NCI-H146 treated with DMSO at 0.1 percent for 48 hours (cell line): ENCODE data around the gene AACS.
"Not testable (repeated sequence)": the region's sequence is repeated elsewhere in the genome, so short reads cannot be mapped to it uniquely, and the experiment has no call there.

ENCODE experiments used
- DNase-seq: peaks from one replicate; lab custom pipeline; 2025; ENCODE audit not compliant: unreplicated experiment; lab: John Stamatoyannopoulos, UW

AACS gene

DNA sequence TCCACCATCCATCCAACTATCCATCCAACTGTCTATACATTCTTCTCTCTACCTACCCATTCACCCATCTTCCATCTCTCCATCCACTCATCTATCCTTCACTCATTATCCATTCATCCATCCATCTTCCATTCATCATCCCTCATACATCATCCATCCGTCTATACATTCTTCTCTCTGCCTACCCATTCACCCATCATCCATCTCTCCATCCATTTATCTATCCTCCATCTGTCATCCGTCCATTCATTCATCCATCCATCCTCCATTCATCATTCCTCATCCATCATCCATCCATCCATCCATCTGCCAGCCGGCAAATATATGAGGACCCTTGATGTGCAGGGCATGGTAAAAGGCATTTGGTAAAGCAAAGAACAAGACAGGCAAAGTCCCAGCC is 25.2 kb downstream of the AACS start:
- no peak for DNase-seq

DNA sequence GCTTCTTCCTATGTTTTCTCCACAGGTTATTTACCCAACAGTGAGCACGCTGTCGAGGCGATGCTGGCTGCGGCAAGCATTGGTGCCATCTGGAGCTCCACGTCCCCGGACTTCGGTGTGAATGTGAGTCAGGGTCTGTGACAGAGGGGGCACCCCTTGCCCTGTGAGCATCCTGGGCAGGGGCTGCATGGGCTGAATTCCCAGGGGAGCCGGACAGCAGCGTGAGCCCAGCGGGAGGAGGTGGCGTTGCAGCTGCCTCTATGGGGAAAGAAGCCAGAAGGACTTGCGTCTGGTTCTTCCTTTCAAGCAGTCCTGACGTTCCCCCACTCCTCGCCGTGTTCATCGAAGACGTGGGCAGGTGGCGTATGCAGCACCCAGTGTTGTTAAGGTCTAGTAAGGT is 26.2 kb downstream of the AACS start:
- DNase-seq: no peak

DNA sequence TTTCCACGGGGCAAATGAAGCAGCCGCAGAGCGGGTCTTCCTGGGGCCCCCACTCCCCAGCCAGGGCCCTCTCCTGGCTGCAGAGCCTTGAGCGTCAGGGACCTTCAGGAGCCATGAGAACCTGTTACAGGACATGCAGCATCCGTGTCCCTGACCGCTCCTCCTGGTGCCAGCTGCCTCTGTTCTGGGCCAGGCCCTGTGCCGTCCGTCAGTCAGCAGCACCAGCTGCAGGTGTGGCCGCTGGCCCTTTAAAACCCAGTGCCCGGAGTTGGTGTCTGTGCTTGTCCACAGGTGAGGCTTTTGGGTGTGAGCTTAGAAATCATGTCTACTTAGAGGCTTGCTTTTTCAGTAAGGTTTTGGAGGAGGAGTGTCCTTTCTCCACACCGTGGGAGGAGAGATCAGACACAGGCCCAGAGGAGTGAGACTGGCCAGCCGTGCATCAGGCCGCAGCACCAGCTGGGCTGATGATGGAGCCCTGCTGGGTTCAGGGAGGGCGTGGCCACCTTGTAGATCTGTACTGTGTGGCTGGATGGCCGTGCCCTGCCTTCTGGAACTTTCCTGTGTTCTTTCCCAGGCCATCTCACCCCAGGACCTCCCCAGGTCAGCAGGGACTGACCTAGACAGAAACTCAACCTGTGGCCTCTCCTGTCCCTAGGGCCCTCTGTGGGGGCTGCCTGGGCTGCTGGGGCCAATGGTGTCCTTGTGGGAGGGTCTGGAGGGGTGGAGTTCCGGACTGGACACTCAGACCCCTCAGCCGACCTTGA is 27.1 kb downstream of the AACS start:
- no peak for DNase-seq

GRCh38 chr12:125092872-125093680 is 27.8 kb downstream of the AACS start:
- no peak for DNase-seq

DNA sequence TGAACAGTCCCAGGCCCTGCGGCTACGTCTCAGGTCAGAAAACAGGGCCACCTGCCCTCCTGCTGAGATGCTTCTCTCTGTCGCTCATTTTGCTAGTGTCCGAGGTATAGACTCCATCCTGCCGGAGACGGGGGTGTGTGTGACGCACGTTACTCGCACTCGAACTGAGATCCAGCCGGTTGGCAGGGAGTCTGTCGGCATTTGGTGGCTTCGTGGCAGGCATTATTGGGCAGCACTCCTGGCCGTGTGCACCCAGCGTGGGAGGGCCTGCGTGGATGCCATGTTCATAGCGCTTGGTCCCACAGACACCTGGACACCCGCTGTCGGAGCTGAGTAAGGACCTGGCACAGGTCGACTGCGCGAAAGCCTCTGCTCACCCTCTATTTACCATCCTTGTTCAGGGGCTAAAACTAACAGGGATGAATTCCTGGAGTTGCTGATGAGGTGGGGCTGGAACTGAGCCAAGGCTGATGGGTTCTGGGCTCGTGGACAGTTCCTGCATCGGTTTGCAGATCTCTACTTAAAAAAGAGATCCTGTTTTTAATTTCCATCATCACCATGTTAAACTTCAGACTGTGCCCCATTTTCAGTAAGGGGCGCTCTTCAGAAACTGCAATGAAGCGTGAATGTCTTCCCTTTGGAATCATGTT is 28.6 kb downstream of the AACS start:
- no peak for DNase-seq

DNA sequence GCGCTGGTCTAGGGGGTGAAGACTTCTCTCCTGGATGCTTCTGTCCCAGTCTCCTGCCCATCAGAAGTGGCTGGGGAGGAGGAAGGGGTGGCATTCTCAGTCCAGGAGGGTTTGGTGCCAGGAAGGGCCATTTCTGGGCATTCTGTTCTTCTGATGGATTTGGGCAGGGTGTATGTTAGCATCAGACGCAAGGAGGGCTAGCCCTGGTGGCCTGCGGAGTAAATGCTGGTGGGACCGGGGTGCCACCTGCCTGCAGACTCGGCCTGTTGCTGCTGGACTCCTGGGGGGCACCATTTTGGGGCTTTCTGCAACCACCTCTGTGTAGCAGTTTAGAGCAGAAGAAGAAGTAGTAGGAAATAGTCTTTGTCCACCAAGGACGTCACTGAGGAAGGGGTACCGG is 31.7 kb downstream of the AACS start:
- no peak for DNase-seq

DNA sequence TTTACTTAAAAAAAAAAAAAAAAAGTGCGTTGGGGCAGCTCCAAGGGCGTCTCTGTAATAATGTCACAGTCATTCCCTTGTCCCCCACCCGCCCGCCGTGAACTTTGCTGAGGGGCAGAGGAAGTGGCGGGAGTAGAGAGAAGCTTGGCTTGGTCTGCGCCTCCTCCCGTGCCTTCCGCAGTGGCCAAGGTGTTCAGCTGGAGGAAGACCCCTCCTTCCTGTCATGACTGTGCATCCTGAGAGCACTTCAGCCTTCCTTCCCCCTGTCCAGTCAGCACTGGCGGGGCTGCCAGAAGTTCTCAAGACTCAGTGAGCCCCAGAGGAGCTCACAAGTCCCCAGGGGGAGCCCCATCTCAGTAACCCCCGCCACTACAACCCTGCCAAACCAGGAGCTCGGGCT is 32.2 kb downstream of the AACS start:
- DNase-seq: no peak

DNA sequence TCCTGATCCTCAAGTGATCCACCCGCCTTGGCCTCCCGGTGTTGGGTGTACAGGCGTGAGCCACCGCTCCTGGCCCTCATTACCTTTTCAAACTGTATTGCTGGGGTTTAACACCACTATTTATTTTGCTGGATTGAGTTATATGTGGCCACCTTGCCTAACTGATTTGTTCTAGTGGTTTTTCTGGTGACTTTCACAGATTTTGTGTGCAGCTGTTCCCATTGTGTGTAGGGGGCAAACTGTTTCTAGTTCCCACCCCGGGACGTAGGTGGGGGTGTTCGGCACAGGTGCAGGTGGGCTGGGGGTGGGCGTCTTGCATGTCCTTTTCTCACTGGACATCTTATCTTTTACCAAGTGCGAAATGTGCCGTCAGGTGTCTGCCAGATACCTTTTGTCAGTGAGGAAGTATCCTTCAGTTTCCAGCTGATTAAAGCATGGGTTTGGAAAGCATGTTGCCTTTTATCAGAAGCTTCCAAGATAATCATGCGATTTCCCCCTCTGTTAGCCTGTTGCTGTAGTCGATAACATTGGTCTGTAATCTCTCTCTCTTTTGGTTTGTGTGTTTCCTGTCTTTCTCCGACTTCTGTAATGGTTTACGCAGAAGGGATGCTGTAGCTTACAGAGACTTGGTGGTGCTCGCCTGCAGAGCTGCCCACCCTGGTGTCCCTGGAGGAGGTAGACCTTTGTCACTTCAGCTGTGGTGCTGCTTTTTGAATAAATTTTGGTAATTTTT is 33.6 kb downstream of the AACS start:
- DNase-seq: no peak

- DNase-seq: no peak
These were observed 34.2 kb downstream of the AACS start for GRCh38 chr12:125099409-125099782.

DNA sequence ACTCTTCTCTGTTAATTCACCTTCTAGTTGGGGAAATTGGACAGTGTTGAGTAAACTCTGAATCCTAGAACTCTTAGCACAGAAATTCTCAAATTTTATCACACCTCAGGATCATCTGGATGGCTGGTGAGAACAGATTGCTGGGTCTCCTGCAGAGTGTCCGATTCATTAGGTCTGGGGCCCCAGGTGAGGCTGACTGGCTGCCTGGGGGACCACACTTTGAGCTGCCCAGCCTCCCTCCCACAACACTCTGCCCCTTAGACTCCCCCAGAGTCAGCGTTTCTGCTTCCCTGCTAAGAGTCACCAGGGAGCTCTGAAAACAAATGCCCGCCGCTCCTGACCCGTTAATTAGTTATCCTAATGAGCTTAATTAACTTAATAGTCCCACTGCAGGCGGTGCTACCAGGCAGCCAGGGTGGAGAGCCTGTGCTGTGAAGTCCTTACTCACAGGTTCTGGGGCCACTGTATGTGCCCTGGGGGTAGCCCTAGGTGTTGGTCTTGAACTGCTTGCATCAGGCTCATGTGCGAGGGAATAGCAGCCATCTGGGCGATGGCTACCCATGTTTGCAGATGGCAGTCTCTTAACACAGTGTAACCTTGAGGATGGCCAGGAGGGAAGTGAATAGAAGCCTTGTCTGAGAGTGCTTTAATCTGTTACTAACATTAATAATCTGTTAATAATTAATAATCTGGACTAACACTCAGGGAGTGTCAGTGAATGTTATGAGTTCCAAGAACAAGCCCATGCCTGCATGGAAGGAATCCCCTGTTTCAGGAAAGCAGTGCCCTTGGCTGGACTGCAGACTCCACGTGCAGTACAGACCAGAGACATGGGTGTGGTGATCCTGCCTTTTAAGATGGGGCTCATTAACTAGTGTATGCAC is 35.6 kb downstream of the AACS start:
- peak; percentile 23 for DNase-seq

GRCh38 chr12:125104982-125105381 is 39.7 kb downstream of the AACS start:
- no peak for DNase-seq

DNA sequence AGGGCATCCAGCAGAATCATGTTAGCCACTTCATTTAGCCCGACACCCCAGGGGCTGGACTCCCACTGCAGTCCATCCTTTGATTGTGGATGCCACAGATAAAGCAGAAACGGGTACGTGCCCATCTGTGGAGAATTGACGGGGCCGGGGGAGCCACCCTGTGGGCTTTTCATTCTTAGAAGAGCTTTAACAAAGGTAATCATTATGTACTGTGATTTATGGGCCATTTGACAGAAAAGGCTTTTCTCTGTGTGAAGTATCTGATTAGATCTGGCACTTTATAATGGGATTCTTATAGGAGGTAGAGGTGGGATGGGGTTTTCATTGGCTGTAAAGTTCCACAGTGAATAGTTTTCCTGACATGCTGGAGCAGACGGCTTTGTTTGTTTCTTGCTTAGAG is 40.4 kb downstream of the AACS start:
- peak; percentile 69 for DNase-seq

DNA sequence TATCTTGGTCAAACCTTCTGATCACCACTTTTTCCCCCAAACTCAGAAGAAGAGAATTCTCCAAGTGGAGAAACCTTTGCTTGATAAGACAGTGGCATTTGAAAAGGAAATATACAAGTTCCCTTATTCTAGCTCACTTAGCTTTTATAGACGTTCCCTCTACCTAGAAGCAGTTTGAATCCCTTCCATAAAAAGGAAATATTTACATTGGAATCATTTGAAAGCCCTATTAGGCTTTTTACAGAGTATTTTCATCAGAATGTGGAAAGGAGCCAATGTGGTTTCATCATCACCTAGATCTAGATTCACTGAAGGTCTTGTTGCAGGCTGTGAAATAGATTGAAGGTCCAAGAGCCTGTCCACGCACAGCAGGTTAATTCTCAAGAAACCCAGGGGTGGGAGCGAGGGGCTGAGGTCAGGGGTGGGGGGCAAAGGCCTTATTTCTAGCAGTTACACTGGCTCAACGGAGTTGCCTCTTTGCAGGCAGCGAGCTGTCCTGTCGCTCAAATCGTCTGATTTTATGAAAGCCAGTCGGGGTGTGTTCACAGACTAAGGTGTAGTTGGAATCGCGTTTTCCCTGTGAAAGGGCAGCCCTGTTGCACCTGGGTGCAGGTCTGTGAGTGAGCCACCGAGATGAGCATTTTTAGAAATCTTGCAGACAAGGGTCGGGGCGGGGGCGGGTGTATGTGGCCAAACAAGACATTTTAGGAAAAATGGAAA is 45.6 kb downstream of the AACS start:
- no peak for DNase-seq

- DNase-seq: no peak
These were observed 46.2 kb downstream of the AACS start for GRCh38 chr12:125111403-125111802.

- DNase-seq: not testable (repeated sequence)
These were observed 47.4 kb downstream of the AACS start for GRCh38 chr12:125112614-125113013.

- no peak for DNase-seq
These were observed 48.0 kb downstream of the AACS start for GRCh38 chr12:125113263-125113662.

GRCh38 chr12:125113789-125114188 is 48.6 kb downstream of the AACS start:
- no peak for DNase-seq

DNA sequence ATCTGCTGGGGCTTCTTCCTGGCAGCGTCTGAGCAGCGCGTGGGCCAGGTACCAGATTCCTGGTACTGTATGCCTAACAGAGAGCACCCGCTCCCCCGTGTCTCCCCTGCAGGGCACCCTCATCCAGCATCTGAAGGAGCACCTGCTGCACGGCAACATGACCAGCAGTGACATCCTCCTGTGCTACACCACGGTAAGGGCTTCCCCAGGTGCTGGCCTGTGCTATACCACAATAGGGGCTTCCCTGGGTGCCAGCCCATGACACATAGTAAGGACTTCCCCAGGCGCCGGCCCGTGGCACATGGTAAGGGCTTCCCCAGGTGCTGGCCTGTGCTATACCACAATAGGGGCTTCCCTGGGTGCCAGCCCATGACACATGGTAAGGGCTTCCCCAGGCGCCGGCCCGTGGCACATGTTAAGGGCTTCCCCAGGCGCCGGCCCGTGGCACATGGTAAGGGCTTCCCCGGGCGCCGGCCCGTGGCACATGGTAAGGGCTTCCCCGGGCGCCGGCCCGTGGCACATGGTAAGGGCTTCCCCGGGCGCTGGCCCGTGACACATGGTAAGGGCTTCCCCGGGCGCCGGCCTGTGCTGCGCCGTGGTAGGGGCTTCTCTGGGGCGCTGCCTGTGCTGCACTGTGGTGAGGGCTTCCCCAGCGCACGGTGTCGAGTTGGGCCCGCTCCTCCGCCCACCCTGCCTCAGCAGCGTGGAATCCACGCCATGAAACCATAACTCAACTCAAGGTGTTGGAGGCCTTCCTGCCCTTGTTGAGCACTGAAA is 49.3 kb downstream of the AACS start:
- DNase-seq: no peak

DNA sequence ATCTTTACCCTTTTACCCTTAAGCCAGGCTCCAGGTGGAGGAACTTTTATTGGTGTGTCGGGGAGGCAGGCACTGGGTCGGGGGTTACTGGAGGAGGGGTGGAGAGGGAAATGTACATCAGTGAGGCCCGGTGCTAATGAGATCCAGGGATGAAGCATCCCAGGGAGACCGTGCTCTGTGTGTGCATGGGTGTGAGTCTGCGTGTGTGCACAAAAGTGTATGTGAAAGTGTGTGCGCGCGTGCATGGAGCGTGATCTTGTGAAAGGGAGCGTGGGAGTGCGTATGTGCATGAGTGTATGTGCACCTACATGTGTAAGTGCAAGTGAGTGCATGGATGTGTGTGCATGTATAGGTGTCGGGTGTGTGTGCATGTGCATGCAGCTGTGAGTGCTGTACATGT is 55.3 kb downstream of the AACS start:
- no peak for DNase-seq
